Caco-2 (cell line): Measurements from ENCODE around the gene NDUFS7. TPM values are rescaled to one million over a fixed set of nuclear protein-coding genes. Genes with fewer than 3 reads are reported as not detected.

Experiments used
- BruUV-seq: library from RNA; stranded (reverse); fragments of 400-500 nt; replicated peaks from 2 replicates; lab custom pipeline; 2021; lab: Mats Ljungman, UMichigan
- CTCF ChIA-PET: fragments of 300-600 bp; sonication (Branson Sonifier 250); formaldehyde crosslinking; loops from one replicate; lab custom pipeline; 2022; ENCODE audit warnings: antibody characterized with exemption; lab: Charles Lee
- POLR2A ChIA-PET: fragments of 300-600 bp; sonication (Branson Sonifier 250); formaldehyde crosslinking; loops from one replicate; lab custom pipeline; 2022; ENCODE audit warnings: antibody characterized with exemption; lab: Charles Lee
- DNase-seq, 2 experiments: peaks; one replicate each; pipeline versions ENCODE4 v3.0.0 to v3.0.0-alpha.2; 2020 to 2022
- H3K27me3 ChIP-seq: replicated peaks from 2 replicates; pipeline ENCODE4 v1.6.0; 2011; ENCODE audit warnings: low read length; ENCODE audit not compliant: control insufficient read depth, insufficient read depth
- H3K36me3 ChIP-seq: 2 replicates; pipeline ENCODE4 v1.5.1; 2011; ENCODE audit warnings: low read length; ENCODE audit not compliant: control insufficient read depth, insufficient read depth
- H3K4me1 ChIP-seq: fragments of 250-450 bp; sonication (Bioruptor Pico); 2 replicates; pipeline ENCODE4 v1.5.1; 2020; ENCODE audit warnings: mild to moderate bottlenecking
- H3K4me3 ChIP-seq: 2 replicates; pipeline ENCODE4 v1.5.1; 2011; ENCODE audit warnings: low read depth, mild to moderate bottlenecking, control low read depth, low read length
- H3K9me3 ChIP-seq: fragments of 250-450 bp; sonication (Bioruptor Pico); 2 replicates; pipeline ENCODE4 v1.5.1; 2020; ENCODE audit warnings: mild to moderate bottlenecking, moderate library complexity
- H3K27ac Mint-ChIP-seq: one replicate; pipeline ENCODE4 v1.8.0; 2022; ENCODE audit warnings: mixed read lengths; ENCODE audit not compliant: unreplicated experiment
- H3K27me3 Mint-ChIP-seq: one replicate; pipeline ENCODE4 v1.8.0; 2022; ENCODE audit warnings: mixed read lengths; ENCODE audit not compliant: insufficient read depth, unreplicated experiment
- H3K36me3 Mint-ChIP-seq: one replicate; pipeline ENCODE4 v1.8.0; 2022; ENCODE audit warnings: mild to moderate bottlenecking, mixed read lengths; ENCODE audit not compliant: insufficient read depth, unreplicated experiment
- H3K4me1 Mint-ChIP-seq: one replicate; pipeline ENCODE4 v1.8.0; 2022; ENCODE audit warnings: low read depth, mixed read lengths; ENCODE audit not compliant: unreplicated experiment
- H3K4me3 Mint-ChIP-seq: one replicate; pipeline ENCODE4 v1.8.0; 2022; ENCODE audit warnings: mild to moderate bottlenecking, moderate library complexity, mixed read lengths; ENCODE audit not compliant: unreplicated experiment
- H3K9me3 Mint-ChIP-seq: one replicate; pipeline ENCODE4 v1.8.0; 2022; ENCODE audit warnings: mixed read lengths; ENCODE audit not compliant: unreplicated experiment
- CTCF ChIP-seq, 2 experiments: fragments of 200-600 bp in 1 of 2; IDR thresholded peaks; 1 replicate in 1 of 2; 2 replicates in 1 of 2; pipeline versions ENCODE4 v1.5.1 to v1.8.0; 2011 to 2022; ENCODE audit warnings: antibody characterized with exemption in 1 of 2, control low read depth in 1 of 2, inconsistent platforms in 1 of 2, low read depth in 1 of 2, low read length in 1 of 2, mild to moderate bottlenecking in 1 of 2, moderate library complexity in 1 of 2; ENCODE audit not compliant: insufficient read depth in 1 of 2, severe bottlenecking in 1 of 2, unreplicated experiment in 1 of 2
- intact Hi-C: fragments of 100-400 bp; cut with micrococcal nuclease; formaldehyde crosslinking; loops from one replicate; pipeline ENCODE4 v1.10.0; 2022; ENCODE audit not compliant: unreplicated experiment
- total RNA-seq: library from RNA; stranded (reverse); gene quantifications from 2 replicates; pipeline ENCODE4 v1.2.3, GENCODE V29; 2022

NDUFS7 gene
- total RNA-seq, 1 experiment from 2014 or later = 111 TPM

DNA sequence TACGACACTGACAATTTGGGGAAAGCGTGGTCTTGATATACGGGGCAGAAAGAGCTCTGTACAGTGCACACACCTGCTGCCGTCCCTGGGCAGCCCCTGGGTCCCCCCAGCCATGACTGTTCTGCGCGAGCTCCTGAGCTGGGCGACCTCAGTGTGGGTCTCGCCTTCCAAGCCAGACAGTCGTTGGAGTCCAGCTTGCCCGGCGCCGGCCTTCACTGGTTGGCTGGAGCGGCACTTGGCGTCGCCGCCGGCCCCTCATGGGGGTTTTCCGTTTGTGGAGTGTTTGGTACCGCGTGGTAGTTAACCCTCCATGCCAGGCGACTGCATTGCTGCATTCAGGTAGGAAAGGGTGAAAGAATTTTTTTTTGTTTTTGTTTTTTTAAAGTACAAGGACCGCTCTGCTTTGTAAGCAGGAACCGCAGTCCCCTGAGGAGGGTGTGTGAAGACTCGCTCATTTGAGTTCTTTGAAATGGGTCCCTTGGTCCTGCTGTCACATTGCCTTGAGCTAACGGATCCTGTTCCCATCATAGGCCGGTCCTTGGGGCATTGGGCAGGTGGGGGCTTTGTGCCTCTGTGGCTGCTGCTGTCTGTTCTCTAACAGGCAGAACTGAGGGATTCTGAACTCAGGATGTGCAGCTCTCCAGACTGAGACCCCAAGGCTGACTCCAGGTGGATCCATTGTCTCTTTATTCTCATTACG is 43.7 kb downstream of the NDUFS7 start:
- ChIA-PET CTCF (no interaction called here), POLR2A (no interaction called here)
- Histone ChIP-seq H3K27me3 (no peaks in the 10 kb centered on the region), H3K4me1 (peaks cover 26% of the 10 kb centered on the region), H3K36me3 (no peaks in the 10 kb centered on the region; the same call in none of the 2 replicates), H3K4me3 (no peak overlapping the region), H3K9me3 (no peaks in the 10 kb centered on the region)
- H3K36me3 Mint-ChIP-seq = peaks cover 90% of the 10 kb centered on the region
- TF ChIP-seq CTCF (IDR thresholded peaks at IDR 0.05; ENCODE audit: insufficient read depth in 1 of 2, low read depth in 1 of 2, low read length in 1 of 2, severe bottlenecking in 1 of 2, unreplicated experiment in 1 of 2) = no peak
- no TSS peak for BruUV-seq
- DNase-seq = no peak
- H3K27me3 Mint-ChIP-seq = no peaks in the 10 kb centered on the region
- H3K27ac Mint-ChIP-seq = no peak overlapping the region
- no peak overlapping the region for H3K4me3 Mint-ChIP-seq
- H3K4me1 Mint-ChIP-seq = peaks cover 24% of the 10 kb centered on the region
- intact Hi-C loops = no loop called here
- H3K9me3 Mint-ChIP-seq = no peaks in the 10 kb centered on the region

DNA sequence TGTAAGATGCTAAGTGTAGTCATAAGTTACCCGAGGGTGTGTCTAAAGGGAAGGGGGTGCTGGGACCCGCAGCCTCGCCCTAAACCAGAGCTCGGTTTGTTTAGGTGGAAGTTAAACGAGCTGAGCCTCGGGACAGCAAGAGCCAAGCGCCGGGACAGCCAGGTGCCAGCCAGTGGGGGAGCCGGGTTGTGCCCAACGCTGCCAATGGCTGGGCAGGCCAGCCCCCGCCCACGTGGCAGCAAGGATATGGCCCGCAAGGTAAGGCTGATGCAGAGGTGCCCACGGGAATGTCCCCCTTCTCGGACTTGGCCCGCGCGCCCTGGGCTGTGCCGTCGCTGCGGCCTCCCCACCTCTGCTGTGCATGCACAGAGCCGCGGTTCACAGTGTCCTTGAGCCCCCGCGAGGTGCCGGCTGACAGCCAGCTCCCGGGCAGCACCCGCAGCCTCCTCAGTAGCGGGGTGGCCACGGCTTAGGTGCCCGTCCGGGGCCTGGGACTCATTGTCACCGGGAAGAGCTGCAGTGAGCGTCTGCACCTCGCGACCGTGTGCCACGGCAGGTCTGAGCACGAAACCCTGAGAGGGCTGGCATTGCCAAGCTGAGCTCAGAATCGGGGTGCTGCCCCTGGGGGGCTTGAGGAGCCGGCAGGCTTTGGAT is 45.2 kb downstream of the NDUFS7 start:
- CTCF ChIA-PET = no interaction called here
- Mint-ChIP-seq H3K9me3 (no peaks in the 10 kb centered on the region), H3K4me1 (peaks cover 14% of the 10 kb centered on the region)

More for the DNA sequence above, 45.2 kb downstream of the NDUFS7 start:
- Mint-ChIP-seq H3K27me3 (no peaks in the 10 kb centered on the region), H3K4me3 (no peak overlapping the region), H3K27ac (no peak overlapping the region), H3K36me3 (peaks cover 89% of the 10 kb centered on the region)
- peaks cover 13% of the 10 kb centered on the region for H3K4me1 ChIP-seq
- POLR2A ChIA-PET = no interaction called here
- H3K4me3 ChIP-seq = no peak overlapping the region
- no peak for DNase-seq
- TF ChIP-seq CTCF (IDR thresholded peaks at IDR 0.05; ENCODE audit: insufficient read depth in 1 of 2, low read depth in 1 of 2, low read length in 1 of 2, severe bottlenecking in 1 of 2, unreplicated experiment in 1 of 2) = no peak
- no TSS peak for BruUV-seq
- H3K27me3 ChIP-seq = no peaks in the 10 kb centered on the region
- no peaks in the 10 kb centered on the region; the same call in none of the 2 replicates for H3K36me3 ChIP-seq
- intact Hi-C loops = no loop called here
- H3K9me3 ChIP-seq = no peaks in the 10 kb centered on the region
